C4-2B (cell line): ENCODE results near the gene CD101.

ENCODE experiments used
- H3K27ac ChIP-seq: fragments of 450-650 bp; 2 replicates; pipeline ENCODE4 v1.5.1; 2017
- ZFX ChIP-seq: fragments of 450-650 bp; IDR thresholded peaks from 2 replicates; pipeline ENCODE4 v1.6.1; 2017
- TF ChIP-seq, protein P1 (sequence below): fragments of 450-650 bp; conservative IDR thresholded peaks from 2 replicates; pipeline ENCODE4 v1.5.1; 2017; ENCODE audit warnings: mild to moderate bottlenecking

CD101 gene

DNA sequence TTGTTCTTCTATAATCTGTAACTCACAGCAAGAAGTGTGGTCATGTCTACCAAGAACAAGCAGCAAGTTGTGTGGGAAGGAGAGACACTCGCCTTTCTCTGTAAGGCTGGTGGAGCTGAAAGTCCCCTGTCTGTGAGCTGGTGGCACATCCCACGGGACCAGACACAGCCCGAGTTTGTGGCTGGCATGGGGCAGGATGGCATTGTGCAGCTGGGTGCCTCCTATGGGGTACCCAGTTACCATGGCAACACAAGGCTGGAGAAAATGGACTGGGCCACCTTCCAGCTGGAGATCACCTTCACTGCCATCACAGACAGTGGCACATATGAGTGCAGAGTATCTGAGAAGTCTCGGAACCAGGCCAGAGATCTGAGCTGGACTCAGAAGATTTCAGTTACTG is 15.5 kb downstream of the CD101 start:
- TF ChIP-seq ZFX, result no peak
- TF ChIP-seq, protein P1, sequence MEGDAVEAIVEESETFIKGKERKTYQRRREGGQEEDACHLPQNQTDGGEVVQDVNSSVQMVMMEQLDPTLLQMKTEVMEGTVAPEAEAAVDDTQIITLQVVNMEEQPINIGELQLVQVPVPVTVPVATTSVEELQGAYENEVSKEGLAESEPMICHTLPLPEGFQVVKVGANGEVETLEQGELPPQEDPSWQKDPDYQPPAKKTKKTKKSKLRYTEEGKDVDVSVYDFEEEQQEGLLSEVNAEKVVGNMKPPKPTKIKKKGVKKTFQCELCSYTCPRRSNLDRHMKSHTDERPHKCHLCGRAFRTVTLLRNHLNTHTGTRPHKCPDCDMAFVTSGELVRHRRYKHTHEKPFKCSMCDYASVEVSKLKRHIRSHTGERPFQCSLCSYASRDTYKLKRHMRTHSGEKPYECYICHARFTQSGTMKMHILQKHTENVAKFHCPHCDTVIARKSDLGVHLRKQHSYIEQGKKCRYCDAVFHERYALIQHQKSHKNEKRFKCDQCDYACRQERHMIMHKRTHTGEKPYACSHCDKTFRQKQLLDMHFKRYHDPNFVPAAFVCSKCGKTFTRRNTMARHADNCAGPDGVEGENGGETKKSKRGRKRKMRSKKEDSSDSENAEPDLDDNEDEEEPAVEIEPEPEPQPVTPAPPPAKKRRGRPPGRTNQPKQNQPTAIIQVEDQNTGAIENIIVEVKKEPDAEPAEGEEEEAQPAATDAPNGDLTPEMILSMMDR, result no peak

DNA sequence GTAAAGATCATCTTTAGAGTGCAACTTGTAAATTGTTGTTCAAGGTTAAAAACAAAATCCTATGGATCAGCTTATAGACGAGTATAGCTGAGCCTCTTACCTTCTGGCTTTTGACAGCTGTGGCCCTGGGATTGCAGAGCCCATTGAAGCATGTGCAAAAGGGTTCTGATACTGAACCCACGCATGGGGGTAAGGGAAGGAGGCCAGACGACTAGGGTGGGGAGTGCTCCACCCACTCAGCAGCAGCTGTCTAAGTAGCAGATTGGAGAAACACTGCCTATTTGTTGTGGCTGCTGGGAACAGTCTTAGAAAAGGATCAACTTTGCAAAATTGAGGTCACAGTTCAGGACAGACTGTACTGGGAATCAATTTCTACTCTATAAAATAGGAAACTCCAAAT is 16.1 kb downstream of the CD101 start:
- no peak overlapping the region for H3K27ac ChIP-seq
- TF ChIP-seq, protein P1, result no peak
- TF ChIP-seq ZFX, result no peak

More for the DNA sequence above, 15.5 kb downstream of the CD101 start:
- H3K27ac ChIP-seq, result no peak overlapping the region

DNA sequence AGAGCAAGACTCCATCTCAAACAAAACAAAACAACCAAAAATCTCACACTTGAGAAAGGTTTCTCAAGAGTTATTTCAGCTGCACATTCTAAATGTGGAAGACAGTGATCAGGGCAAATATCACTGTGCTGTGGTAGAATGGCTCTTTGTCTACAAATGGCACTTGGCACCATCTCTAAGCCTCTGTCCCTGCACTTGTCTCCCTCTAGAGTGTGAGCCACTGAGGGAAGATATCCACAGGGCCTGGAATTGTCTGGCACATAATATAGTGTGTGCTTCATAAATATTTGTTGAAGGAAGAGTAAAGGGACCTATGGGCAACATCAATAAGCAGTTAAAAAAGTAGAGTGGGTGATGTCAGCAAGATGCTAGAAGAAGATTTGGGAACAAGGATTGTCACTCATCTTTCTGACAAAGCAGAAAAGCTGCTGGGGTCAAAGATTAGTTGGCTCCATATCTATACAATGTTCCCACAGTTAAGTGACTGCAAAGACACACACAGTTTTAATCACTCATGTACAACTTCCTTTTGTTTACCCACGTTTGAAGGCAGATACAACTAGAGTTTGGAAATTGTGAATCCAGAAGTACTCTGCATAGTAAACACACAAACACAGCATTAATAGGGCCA is 19.1 kb downstream of the CD101 start:
- TF ChIP-seq, protein P1, result no peak
- no peak for TF ChIP-seq ZFX
- no peak overlapping the region for H3K27ac ChIP-seq

DNA sequence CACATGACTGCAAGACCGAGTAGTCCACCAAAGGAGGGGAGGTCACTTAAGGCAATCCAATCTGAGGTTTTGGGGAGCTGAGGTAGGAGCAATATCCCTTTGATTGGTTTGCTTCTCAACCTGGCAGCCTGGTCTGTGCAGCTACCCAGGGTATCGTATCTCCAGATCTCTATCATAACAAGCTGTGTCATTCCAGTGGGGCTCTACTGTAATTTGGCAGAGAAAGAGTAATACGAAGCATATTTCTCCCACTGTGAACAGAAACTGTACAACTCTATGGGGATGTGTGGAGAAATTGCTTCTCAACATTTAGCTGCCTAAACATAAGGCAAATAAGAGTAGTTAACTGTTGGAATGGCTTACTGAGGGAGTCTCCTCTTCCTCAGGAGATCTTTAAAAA is 20.6 kb downstream of the CD101 start:
- H3K27ac ChIP-seq, result no peak overlapping the region
- TF ChIP-seq ZFX, result no peak
- TF ChIP-seq, protein P1, result no peak

DNA sequence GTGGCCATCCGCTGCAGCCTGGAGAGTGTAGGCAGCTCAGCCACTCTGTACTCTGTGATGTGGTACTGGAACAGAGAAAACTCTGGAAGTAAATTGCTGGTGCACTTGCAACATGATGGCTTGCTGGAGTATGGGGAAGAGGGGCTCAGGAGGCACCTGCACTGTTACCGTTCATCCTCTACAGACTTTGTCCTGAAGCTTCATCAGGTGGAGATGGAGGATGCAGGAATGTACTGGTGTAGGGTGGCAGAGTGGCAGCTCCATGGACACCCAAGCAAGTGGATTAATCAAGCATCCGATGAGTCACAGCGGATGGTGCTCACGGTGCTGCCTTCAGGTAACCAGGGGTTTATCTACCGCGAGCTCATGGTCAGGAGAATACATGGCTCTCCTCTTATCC is 24.0 kb downstream of the CD101 start:
- no peak overlapping the region for H3K27ac ChIP-seq
- no peak for TF ChIP-seq ZFX
- TF ChIP-seq, protein P1, result no peak

DNA sequence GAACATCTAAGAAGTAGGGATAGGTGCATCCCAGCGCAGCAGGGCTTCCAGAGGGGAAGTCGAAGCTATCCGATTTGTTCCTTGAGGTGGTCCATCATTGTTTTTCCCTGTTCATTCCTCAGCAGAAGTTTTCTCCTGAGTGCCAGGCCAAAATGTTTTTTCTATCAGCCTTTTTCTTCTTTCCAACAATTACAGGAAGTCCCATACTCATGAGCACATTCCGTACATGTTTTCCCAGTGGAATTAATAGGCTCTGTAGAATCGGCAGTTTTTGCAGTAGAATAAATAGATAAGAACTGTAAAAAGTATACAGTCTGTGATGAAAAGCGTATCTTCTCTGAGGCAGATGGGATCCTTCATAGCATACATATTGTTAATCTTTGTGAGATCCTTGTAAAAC is 24.8 kb downstream of the CD101 start:
- H3K27ac ChIP-seq, result no peak overlapping the region

DNA sequence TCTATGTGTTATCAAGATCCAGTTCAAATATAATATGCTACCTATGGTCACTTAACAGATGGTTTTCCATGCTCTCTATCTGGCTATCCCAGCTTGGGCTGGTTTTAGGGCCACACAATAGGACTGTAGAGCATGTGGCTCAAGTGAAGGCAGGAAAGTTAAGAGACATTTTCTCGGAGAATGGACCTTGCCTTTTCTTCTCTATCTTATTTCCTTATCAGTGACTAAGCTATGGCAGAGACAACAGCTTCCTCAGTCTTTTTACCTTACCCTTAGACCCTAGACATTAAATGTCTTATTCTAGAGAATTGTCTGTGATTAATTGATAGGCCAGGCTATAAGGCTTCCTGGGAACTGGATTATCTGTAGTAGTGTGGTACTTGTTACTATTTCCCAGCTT is 28.1 kb downstream of the CD101 start:
- H3K27ac ChIP-seq, result no peak overlapping the region
- TF ChIP-seq, protein P1, result no peak
- no peak for TF ChIP-seq ZFX

More for the DNA sequence above, 24.8 kb downstream of the CD101 start:
- TF ChIP-seq, protein P1, result no peak
- no peak for TF ChIP-seq ZFX
